ENCODE data around the gene CHRNB1. TPM values are rescaled to one million over a fixed set of nuclear protein-coding genes. Genes with fewer than 3 reads are reported as not detected.

CHRNB1 gene
- total and polyA plus RNA-seq, 10 donors: 7.3 to 12.9 (median 11.3) TPM

DNA sequence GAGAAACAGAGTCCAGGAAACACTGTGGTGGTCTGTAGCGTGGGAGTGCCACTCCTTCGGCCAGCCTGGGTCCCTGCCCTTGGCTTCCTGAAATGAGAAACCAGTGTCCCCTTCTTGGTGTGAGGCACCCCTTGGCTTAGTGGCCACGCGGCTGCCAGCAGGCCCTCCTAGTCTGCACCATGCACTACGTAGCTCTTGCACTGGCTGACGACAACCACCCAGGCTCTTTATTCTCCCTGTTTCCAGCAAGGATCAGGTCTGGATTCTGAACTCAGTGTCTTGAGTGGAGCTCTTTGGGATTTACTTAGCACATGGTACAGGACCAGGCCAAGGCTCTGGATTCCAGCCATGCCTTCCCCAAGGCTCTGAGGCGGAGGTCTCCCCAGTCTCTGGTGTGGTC is 17.3 kb upstream of the CHRNB1 start:
- no peak overlapping the region for H3K27ac ChIP-seq
- H3K27me3 ChIP-seq (replicated peaks in 1 of 7): no peaks in the 10 kb centered on the region
- H3K9me3 ChIP-seq: no peaks in the 10 kb centered on the region
- 80 to 93% (median 90%) methylated on average over 3 to 7 of the region's 7 CpGs for WGBS, 5 donors
- H3K4me1 ChIP-seq: no peaks in the 10 kb centered on the region
- H3K4me3 ChIP-seq: no peak overlapping the region
- no peaks in the 10 kb centered on the region for H3K36me3 ChIP-seq
- intact Hi-C loops (cut with DNase I; ENCODE audit: low total_unique reads): no loop called here
- DNase-seq: no peak
- TF ChIP-seq POLR2AphosphoS5 (IDR thresholded peaks at IDR 0.05) (no peak), POLR2A (IDR thresholded peaks at IDR 0.05) (no peak)
- TF ChIP-seq, protein P1, sequence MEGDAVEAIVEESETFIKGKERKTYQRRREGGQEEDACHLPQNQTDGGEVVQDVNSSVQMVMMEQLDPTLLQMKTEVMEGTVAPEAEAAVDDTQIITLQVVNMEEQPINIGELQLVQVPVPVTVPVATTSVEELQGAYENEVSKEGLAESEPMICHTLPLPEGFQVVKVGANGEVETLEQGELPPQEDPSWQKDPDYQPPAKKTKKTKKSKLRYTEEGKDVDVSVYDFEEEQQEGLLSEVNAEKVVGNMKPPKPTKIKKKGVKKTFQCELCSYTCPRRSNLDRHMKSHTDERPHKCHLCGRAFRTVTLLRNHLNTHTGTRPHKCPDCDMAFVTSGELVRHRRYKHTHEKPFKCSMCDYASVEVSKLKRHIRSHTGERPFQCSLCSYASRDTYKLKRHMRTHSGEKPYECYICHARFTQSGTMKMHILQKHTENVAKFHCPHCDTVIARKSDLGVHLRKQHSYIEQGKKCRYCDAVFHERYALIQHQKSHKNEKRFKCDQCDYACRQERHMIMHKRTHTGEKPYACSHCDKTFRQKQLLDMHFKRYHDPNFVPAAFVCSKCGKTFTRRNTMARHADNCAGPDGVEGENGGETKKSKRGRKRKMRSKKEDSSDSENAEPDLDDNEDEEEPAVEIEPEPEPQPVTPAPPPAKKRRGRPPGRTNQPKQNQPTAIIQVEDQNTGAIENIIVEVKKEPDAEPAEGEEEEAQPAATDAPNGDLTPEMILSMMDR (IDR thresholded peaks at IDR 0.05 in 8 of 11, conservative IDR thresholded peaks at IDR 0.05 in 3 of 11): no peak

DNA sequence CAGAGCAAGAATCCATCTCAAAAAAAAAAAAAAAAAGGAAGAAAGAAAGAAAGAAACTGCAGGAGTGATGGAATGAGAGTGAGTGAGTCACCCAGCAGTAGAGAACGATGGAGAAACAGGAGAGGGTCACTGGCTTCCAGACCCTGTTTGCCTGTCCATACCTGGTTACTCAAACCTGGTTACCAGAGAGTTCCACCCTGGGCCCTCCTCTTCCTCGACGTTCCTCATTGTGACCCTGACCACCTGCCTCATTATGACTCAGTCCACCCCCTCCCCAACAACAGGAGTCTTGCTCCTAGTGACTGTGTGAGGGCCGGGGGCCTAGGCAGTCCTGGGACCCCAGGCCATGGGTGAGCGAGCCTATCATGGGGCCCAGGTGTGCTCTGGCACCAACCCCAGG is 16.3 kb upstream of the CHRNB1 start, which contains the start of gene SPEM3:
TSS of gene SPEM3 (plus strand) at position 301 of the 400 bp plus-strand sequence. CDS start at position 347, 46 bp downstream.
- Histone ChIP-seq H3K4me1 (no peaks in the 10 kb centered on the region), H3K9me3 (no peaks in the 10 kb centered on the region), H3K4me3 (no peak within 1 kb of the TSS), H3K36me3 (no peaks in the 10 kb centered on the region), H3K27ac (no peak within 1 kb of the TSS), H3K27me3 (replicated peaks in 1 of 7) (no peaks in the 10 kb centered on the region)
- DNase-seq: no peak
- intact Hi-C loops (cut with DNase I; ENCODE audit: low total_unique reads): no loop called here
- no peak for TF ChIP-seq POLR2AphosphoS5 (IDR thresholded peaks at IDR 0.05)
- no peak for TF ChIP-seq POLR2A (IDR thresholded peaks at IDR 0.05)
- TF ChIP-seq, protein P1 (IDR thresholded peaks at IDR 0.05 in 8 of 11, conservative IDR thresholded peaks at IDR 0.05 in 3 of 11): no peak
- 57 to 81% (median 68%) methylated on average over 4 to 5 of the region's 5 CpGs for WGBS, 5 donors

DNA sequence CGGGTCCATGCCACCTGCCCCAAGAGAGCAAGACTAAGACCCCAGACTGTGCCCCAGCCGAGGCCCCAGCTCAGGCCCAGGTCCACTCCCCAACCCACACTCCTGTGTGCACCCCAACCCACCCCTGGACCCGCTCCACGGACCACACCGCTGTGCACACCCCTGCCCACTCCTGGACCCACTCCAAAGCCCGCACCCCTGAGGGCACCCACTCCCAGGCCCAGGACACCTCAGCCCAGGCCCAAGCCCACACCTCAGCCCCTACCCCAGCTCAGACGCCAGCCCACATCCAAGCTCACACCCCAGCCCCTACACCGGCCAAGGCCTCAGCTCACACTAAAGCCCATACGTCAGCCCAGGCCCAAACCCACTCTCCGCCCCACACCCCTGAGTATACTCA is 15.1 kb upstream of the CHRNB1 start:
- intact Hi-C loops (cut with DNase I; ENCODE audit: low total_unique reads): no loop called here
- H3K27ac ChIP-seq: no peak overlapping the region

DNA sequence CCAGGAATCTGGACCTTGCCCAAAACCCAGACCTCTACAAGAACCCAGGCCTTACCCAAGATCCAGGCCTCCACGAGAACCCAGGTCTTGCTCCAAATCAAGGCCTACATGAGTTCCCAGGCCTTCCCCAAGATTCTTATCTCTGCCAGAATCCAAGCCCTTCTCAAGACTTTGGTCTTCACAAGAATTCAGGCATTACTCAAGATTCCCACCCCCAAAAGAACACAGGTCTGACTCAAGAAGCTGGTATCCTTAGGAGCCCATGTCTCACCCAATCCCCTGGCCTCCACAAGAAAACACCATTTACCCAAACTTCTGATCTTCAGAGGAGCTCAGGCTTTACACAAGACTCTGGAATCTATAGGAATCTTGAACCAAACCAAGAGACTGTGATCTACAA is 13.6 kb upstream of the CHRNB1 start:
- Histone ChIP-seq H3K4me3 (no peak overlapping the region), H3K27ac (no peak overlapping the region), H3K36me3 (no peaks in the 10 kb centered on the region), H3K27me3 (replicated peaks in 1 of 7) (no peaks in the 10 kb centered on the region), H3K4me1 (peaks cover 4 to 16% (median 10%) of the 10 kb centered on the region in 6 donors), H3K9me3 (no peaks in the 10 kb centered on the region)
- intact Hi-C loops (cut with DNase I; ENCODE audit: low total_unique reads): no loop called here
- TF ChIP-seq, protein P1 (IDR thresholded peaks at IDR 0.05 in 8 of 11, conservative IDR thresholded peaks at IDR 0.05 in 3 of 11): no peak
- TF ChIP-seq POLR2AphosphoS5 (IDR thresholded peaks at IDR 0.05) (no peak), POLR2A (IDR thresholded peaks at IDR 0.05) (no peak)
- WGBS, 5 donors: 80 to 95% (median 84%) methylated on average over 1 of the region's 1 CpG
- no peak for DNase-seq

More for the DNA sequence above, 15.1 kb upstream of the CHRNB1 start:
- H3K36me3 ChIP-seq: no peaks in the 10 kb centered on the region
- TF ChIP-seq POLR2A (IDR thresholded peaks at IDR 0.05) (no peak), POLR2AphosphoS5 (IDR thresholded peaks at IDR 0.05) (no peak)
- TF ChIP-seq, protein P1 (IDR thresholded peaks at IDR 0.05 in 8 of 11, conservative IDR thresholded peaks at IDR 0.05 in 3 of 11): no peak
- WGBS, 5 donors: 92 to 96% (median 94%) methylated on average over 9 to 10 of the region's 10 CpGs
- H3K4me1 ChIP-seq: peaks cover 0 to 1% (median 0%) of the 10 kb centered on the region in 6 donors
- no peak for DNase-seq
- no peak overlapping the region for H3K4me3 ChIP-seq
- H3K27me3 ChIP-seq (replicated peaks in 1 of 7): no peaks in the 10 kb centered on the region
- no peaks in the 10 kb centered on the region for H3K9me3 ChIP-seq

All from spleen (tissue), 11 donors.